GM12864 (cell line): ENCODE results near the gene PLBD2.

Experiments used
- DNase-seq: peaks from one replicate; pipeline ENCODE4 v3.0.0-alpha.2; 2011; ENCODE audit warnings: low read depth
- H3K4me3 ChIP-seq: 2 replicates; pipeline ENCODE4 v1.5.1; 2011; ENCODE audit warnings: mild to moderate bottlenecking, low read depth, low read length, control low read depth
- CTCF ChIP-seq: IDR thresholded peaks from 2 replicates; pipeline ENCODE4 v1.5.1; 2011; ENCODE audit warnings: low read depth, mild to moderate bottlenecking, moderate library complexity, low read length, control low read depth, inconsistent platforms; ENCODE audit errors: missing control alignments

PLBD2 gene

GRCh38 chr12:113328368-113328889, 30.0 kb upstream of the PLBD2 start:
- DNase-seq, result no peak
- no peak overlapping the region for H3K4me3 ChIP-seq
- no peak for TF ChIP-seq CTCF

- no peak for TF ChIP-seq CTCF
- H3K4me3 ChIP-seq, result no peak overlapping the region
- DNase-seq, result no peak
These were observed 29.2 kb upstream of the PLBD2 start for GRCh38 chr12:113329022-113329790.

GRCh38 chr12:113329791-113330417, 28.5 kb upstream of the PLBD2 start:
- TF ChIP-seq CTCF, result no peak
- H3K4me3 ChIP-seq, result no peak overlapping the region
- no peak for DNase-seq

GRCh38 chr12:113330505-113330904, 27.9 kb upstream of the PLBD2 start:
- H3K4me3 ChIP-seq, result no peak overlapping the region
- no peak for DNase-seq
- TF ChIP-seq CTCF, result no peak

GRCh38 chr12:113332688-113333417, 25.5 kb upstream of the PLBD2 start:
- no peak for DNase-seq
- H3K4me3 ChIP-seq, result no peak overlapping the region
- TF ChIP-seq CTCF, result no peak

GRCh38 chr12:113333418-113333750, 25.0 kb upstream of the PLBD2 start:
- DNase-seq, result no peak
- no peak for TF ChIP-seq CTCF
- no peak overlapping the region for H3K4me3 ChIP-seq
